GM12878 (cell line): ENCODE data around the gene SCIMP. TPM values are rescaled to one million over a fixed set of nuclear protein-coding genes. Genes with fewer than 3 reads are reported as not detected.

Source experiments
- ATAC-seq: fragments of 200-7000 bp; cut with Tn5 transposase; 3 replicates; pipeline ENCODE4 v1.9.1; 2020; ENCODE audit warnings: mild to moderate bottlenecking, moderate library complexity
- BruUV-seq: library from RNA; stranded (reverse); fragments of 400-500 nt; replicated peaks from 2 replicates; lab custom pipeline; 2021; lab: Mats Ljungman, UMichigan
- CTCF ChIA-PET: fragments of 300-600 bp; sonication (Branson Sonifier 250); formaldehyde crosslinking; extraction: SDS; loops from one replicate; lab custom pipeline; 2021; ENCODE audit warnings: inconsistent platforms; lab: Yijun Ruan, JAX
- POLR2A ChIA-PET: fragments of 350-600 bp; formaldehyde crosslinking; extraction: SDS; loops from one replicate; lab custom pipeline; 2021; ENCODE audit warnings: inconsistent platforms; lab: Charles Lee
- RAD21 ChIA-PET: fragments of 300-600 bp; sonication (Branson Sonifier 250); formaldehyde crosslinking; loops from one replicate; lab custom pipeline; 2023; ENCODE audit warnings: antibody characterized with exemption; ENCODE audit not compliant: unreplicated experiment; lab: Charles Lee
- SMC1A ChIA-PET: fragments of 300-600 bp; sonication (Branson Sonifier 250); formaldehyde crosslinking; loops from one replicate; lab custom pipeline; 2023; ENCODE audit not compliant: unreplicated experiment, uncharacterized antibody; lab: Charles Lee
- DNase-seq: peaks from one replicate; pipeline ENCODE4 v3.0.0-alpha.2; 2011; ENCODE audit warnings: low read depth, low spot score
- FAIRE-seq: peaks from 3 replicates; lab custom pipeline; 2011; peaks lifted over from hg19 to GRCh38; lab: Jason Lieb, UNC
- H2AFZ ChIP-seq: 2 replicates; pipeline ENCODE4 v1.6.0; 2011; ENCODE audit warnings: low read depth, low read length, control low read depth; ENCODE audit not compliant: control insufficient read depth
- H3K27ac ChIP-seq: 2 replicates; pipeline ENCODE4 v1.5.1; 2011; ENCODE audit warnings: control low read depth; ENCODE audit not compliant: control insufficient read depth, insufficient read depth
- H3K27me3 ChIP-seq, 2 experiments: replicated peaks in 1 of 2; 2 replicates each; pipeline versions ENCODE4 v1.6.0 to v1.6.1; 2011; ENCODE audit warnings: low read length in 1 of 2; ENCODE audit not compliant: control insufficient read depth in 2 of 2, insufficient read depth in 2 of 2
- H3K36me3 ChIP-seq, 2 experiments: 2 replicates each; pipeline ENCODE4 v1.5.1; 2011; ENCODE audit warnings: low read length in 1 of 2; ENCODE audit not compliant: control insufficient read depth in 2 of 2, insufficient read depth in 2 of 2
- H3K4me1 ChIP-seq: 2 replicates; pipeline ENCODE4 v1.6.1; 2011; ENCODE audit warnings: mild to moderate bottlenecking, low read length, moderate library complexity, mixed read lengths; ENCODE audit not compliant: control insufficient read depth, insufficient read depth
- H3K4me2 ChIP-seq: 2 replicates; pipeline ENCODE4 v1.6.0; 2011; ENCODE audit warnings: control low read depth; ENCODE audit not compliant: control insufficient read depth, insufficient read depth
- H3K4me3 ChIP-seq: fragments of 200-600 bp; sonication (generic); 2 replicates; pipeline ENCODE4 v1.5.1; 2016
- H3K79me2 ChIP-seq: 2 replicates; pipeline ENCODE4 v1.6.0; 2011; ENCODE audit warnings: low read length; ENCODE audit not compliant: control insufficient read depth, insufficient read depth
- H3K9ac ChIP-seq: 2 replicates; pipeline ENCODE4 v1.8.0; 2011; ENCODE audit warnings: low read length, control low read depth, mixed read lengths; ENCODE audit not compliant: control insufficient read depth, insufficient read depth
- H3K9me3 ChIP-seq: replicated peaks from 3 replicates; pipeline ENCODE4 v1.5.1; 2011; ENCODE audit warnings: mild to moderate bottlenecking, low read length; ENCODE audit not compliant: control insufficient read depth, insufficient read depth
- H4K20me1 ChIP-seq: 2 replicates; pipeline ENCODE4 v1.6.0; 2011; ENCODE audit not compliant: control insufficient read depth, insufficient read depth
- BCL3 ChIP-seq: IDR thresholded peaks from 2 replicates; pipeline ENCODE4 v1.6.1; 2011; ENCODE audit warnings: borderline replicate concordance, low read depth, mild to moderate bottlenecking, moderate library complexity, low read length; ENCODE audit not compliant: insufficient read depth, poor library complexity, severe bottlenecking
- ZBTB4 ChIP-seq: fragments of 450-650 bp; formaldehyde crosslinking; IDR thresholded peaks from 2 replicates; pipeline ENCODE4 v1.4.0; 2022; ENCODE audit warnings: mild to moderate bottlenecking, moderate library complexity
- WGBS: methylation state at CpG from one replicate; pipeline ENCODE4 v1.1.6; 2016; ENCODE audit warnings: low lambda C conversion rate; ENCODE audit not compliant: insufficient replicate concordance, insufficient coverage; ENCODE audit errors: missing lambda C conversion rate; 5-methylcytosine and 5-hydroxymethylcytosine counted together
- in situ Hi-C: fragments of 300-500 bp; cut with MboI; formaldehyde crosslinking; loops from 9 replicates; pipeline ENCODE4 v1.14.3; 2018; ENCODE audit warnings: mixed read lengths
- intact Hi-C: fragments of 100-400 bp; cut with micrococcal nuclease; formaldehyde crosslinking; loops from one replicate; pipeline ENCODE4 v1.14.2; 2022; ENCODE audit not compliant: unreplicated experiment
- polyA plus RNA-seq, 11 experiments: library from polyadenylated mRNA; depleted of rRNA in 4 of 11; unstranded in 6 of 11; stranded (reverse) in 5 of 11; fragments of >200 nt; fragmentation: Nextera tagmentation in 4 of 11; fragmentation: Illumina TruSeq in 1 of 11; extraction: Ambion mirVana in 4 of 11; extraction: Trizol in 1 of 11; gene quantifications; 1 replicate in 1 of 11; 2 replicates in 10 of 11; pipeline versions ENCODE4 v1.2.1 to v1.2.3, GENCODE V29; 2011 to 2016; ENCODE audit warnings: inconsistent platforms in 2 of 11, missing spikeins in 2 of 11, low read depth in 1 of 11
- total RNA-seq, 4 experiments: library from RNA; depleted of rRNA in 3 of 4; stranded (reverse); fragments of >200 nt in 3 of 4; fragmentation: Illumina TruSeq in 1 of 4; extraction: Trizol in 1 of 4; gene quantifications; 2 replicates each; pipeline versions ENCODE4 v1.2.1 to v1.2.3, GENCODE V29; 2013 to 2021

Gene SCIMP
- total and polyA plus RNA-seq, 10 of the 15 experiments (the other 5 are each of a cell fraction or from before 2014, with no cell fraction given), result 56.7 to 151 (median 95.0) TPM

- no peaks in the 10 kb centered on the region for H3K9me3 ChIP-seq
- intact Hi-C loops, result no loop called here
- no peak for ATAC-seq
- no peaks in the 10 kb centered on the region for H4K20me1 ChIP-seq
- H3K4me3 ChIP-seq, result no peak overlapping the region
- no peak overlapping the region for H2AFZ ChIP-seq
- no peak overlapping the region for H3K4me2 ChIP-seq
- ChIA-PET CTCF (interaction anchor here (1.1 kb wide), 1 partner anchor 22 kb away, joined by 3 read pairs; no protein-coding TSS in a partner anchor), SMC1A (interaction anchor here (1.8 kb wide), 1 partner anchor 17 kb away, joined by 6 read pairs; no protein-coding TSS in a partner anchor), RAD21 (no interaction called here), POLR2A (interaction anchor here (1.5 kb wide), 1 partner anchor 10 kb away, joined by 3 read pairs; the partner anchor contains the start of gene RABEP1)
- H3K9ac ChIP-seq, result no peak overlapping the region
- no peaks in the 10 kb centered on the region for H3K4me1 ChIP-seq
- no peak for DNase-seq
- H3K27ac ChIP-seq, result no peak overlapping the region
- WGBS, result 70% methylated on average over 6 of the region's 6 CpGs
- BruUV-seq, result no TSS peak
- no peaks in the 10 kb centered on the region for H3K27me3 ChIP-seq
- H3K79me2 ChIP-seq, result no peaks in the 10 kb centered on the region
- no peak for FAIRE-seq
- TF ChIP-seq BCL3 (peak; percentile 71), ZBTB4 (CRISPR knock-in tag) (no peak)
- in situ Hi-C loops, result no loop called here
- H3K36me3 ChIP-seq, result no peaks in the 10 kb centered on the region
Measured at GRCh38 chr17:5272322-5272721, 37.7 kb upstream of the SCIMP start.
